HepG2 (cell line): ENCODE results near the gene ANKRD60. TPM values are rescaled to one million over a fixed set of nuclear protein-coding genes. Genes with fewer than 3 reads are reported as not detected.
A peak's percentile ranks its signal among the peaks of the same experiment; 100 is the strongest.

Source experiments
- ARID5B ChIP-seq: IDR thresholded peaks from 2 replicates; pipeline ENCODE4 v1.4.0; 2020; ENCODE audit warnings: mild to moderate bottlenecking, missing genetic modification reagents
- CEBPG ChIP-seq: IDR thresholded peaks from 2 replicates; pipeline ENCODE4 v1.6.1; 2016
- DNMT3B ChIP-seq: conservative IDR thresholded peaks from 2 replicates; pipeline ENCODE4 v1.6.1; 2016; ENCODE audit warnings: missing biosample characterization, control low read depth
- ELF3 ChIP-seq: IDR thresholded peaks from 2 replicates; pipeline ENCODE4 v1.6.1; 2016; ENCODE audit warnings: missing genetic modification reagents, missing compliant biosample characterization
- EP300 ChIP-seq, 3 experiments: sonication (generic) in 1 of 3; formaldehyde crosslinking in 1 of 3; IDR thresholded peaks; 2 replicates each; pipeline versions ENCODE4 v1.5.1 to v1.6.1; 2011 to 2020; ENCODE audit warnings: low read depth in 2 of 3, low read length in 2 of 3, borderline replicate concordance in 1 of 3, improper control_type of control experiment in 1 of 3, mild to moderate bottlenecking in 1 of 3, missing genetic modification reagents in 1 of 3, moderate library complexity in 1 of 3
- FOXO1 ChIP-seq: sonication (generic); formaldehyde crosslinking; IDR thresholded peaks from 2 replicates; pipeline ENCODE4 v1.4.0; 2020; ENCODE audit warnings: missing genetic modification reagents
- MAFK ChIP-seq, 2 experiments: IDR thresholded peaks in 1 of 2; conservative IDR thresholded peaks in 1 of 2; 2 replicates each; pipeline ENCODE4 v1.6.1; 2011; ENCODE audit warnings: improper control_type of control experiment in 2 of 2, low read length in 2 of 2
- MIXL1 ChIP-seq: IDR thresholded peaks from 2 replicates; pipeline ENCODE4 v1.6.1; 2016
- SIN3A ChIP-seq: IDR thresholded peaks from 2 replicates; pipeline ENCODE4 v1.6.1; 2011; ENCODE audit warnings: low read depth, mild to moderate bottlenecking, control low read depth, low read length, borderline replicate concordance
- ZBTB7B ChIP-seq: sonication (generic); formaldehyde crosslinking; IDR thresholded peaks from 2 replicates; pipeline ENCODE4 v1.4.0; 2020; ENCODE audit warnings: missing genetic modification reagents
- ZUFSP ChIP-seq: sonication (generic); formaldehyde crosslinking; IDR thresholded peaks from 2 replicates; pipeline ENCODE4 v1.9.0; 2021; ENCODE audit warnings: missing genetic modification reagents, mild to moderate bottlenecking, borderline replicate concordance
- polyA plus RNA-seq, 8 experiments: library from polyadenylated mRNA; depleted of rRNA in 3 of 8; stranded (reverse) in 7 of 8; unstranded in 1 of 8; fragments of >200 nt; fragmentation: Illumina TruSeq in 4 of 8; extraction: Trizol in 4 of 8; gene quantifications; 2 replicates each; pipeline versions ENCODE4 v1.2.1 to v1.2.3, GENCODE V29; 2011 to 2016; ENCODE audit warnings: low read depth in 4 of 8, missing spikeins in 1 of 8, mixed read lengths in 1 of 8; ENCODE audit not compliant: insufficient read depth in 1 of 8
- total RNA-seq, 5 experiments: library from RNA; depleted of rRNA; stranded (reverse); fragments of >200 nt; fragmentation: Illumina TruSeq; extraction: Trizol; gene quantifications; 2 replicates each; pipeline ENCODE4 v1.2.3, GENCODE V29; 2016; ENCODE audit warnings: low read depth in 1 of 5
- TF ChIP-seq, protein P1 (sequence below): sonication (generic); formaldehyde crosslinking; conservative IDR thresholded peaks from 2 replicates; pipeline ENCODE4 v1.4.0; 2020; ENCODE audit warnings: mild to moderate bottlenecking, missing genetic modification reagents, moderate library complexity
- TF ChIP-seq, protein P2 (sequence below): sonication (generic); formaldehyde crosslinking; IDR thresholded peaks from 2 replicates; pipeline ENCODE4 v1.5.1; 2020; ENCODE audit warnings: mild to moderate bottlenecking, missing genetic modification reagents, borderline replicate concordance

ANKRD60 gene
- total and polyA plus RNA-seq, 2 of the 13 experiments (the other 11 are each of a cell fraction or from before 2014, with no cell fraction given), result not detected

DNA sequence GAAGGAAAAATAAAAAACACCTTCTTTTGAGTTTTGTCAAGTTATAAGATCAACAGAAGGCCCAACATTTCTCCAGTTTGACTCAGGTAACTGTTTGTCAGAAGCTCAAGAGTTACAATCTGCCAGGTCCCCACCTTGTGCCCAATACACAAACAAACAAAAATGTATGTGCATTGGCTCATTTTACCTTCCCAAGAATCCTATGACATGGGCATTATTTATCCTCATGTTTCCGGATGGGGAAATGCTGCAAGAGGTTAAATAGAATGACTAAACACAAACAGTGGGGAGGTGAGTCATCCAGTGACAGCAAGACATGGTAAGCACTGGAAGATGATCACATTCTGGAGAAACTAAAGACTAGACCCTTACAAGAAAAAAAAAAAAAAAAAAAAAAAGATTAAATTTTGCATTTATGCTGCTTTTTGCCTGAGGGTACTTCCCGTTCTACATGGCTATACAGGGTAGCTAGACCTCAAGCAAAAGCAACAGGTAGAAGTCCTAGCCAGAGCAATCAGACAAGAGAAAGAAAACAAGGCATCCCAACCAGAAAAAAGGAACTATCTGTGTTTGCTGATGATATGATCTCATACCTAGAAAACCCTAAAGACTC lies 23.6 kb upstream of the ANKRD60 start (continued):
- TF ChIP-seq ZUFSP (no peak), FOXO1 (peak; percentile 60; the same call in 1 of the 2 replicates), EP300 (IDR thresholded peaks at IDR 0.05; ENCODE audit: low read depth in 2 of 2, low read length in 2 of 2) (peak in 1 of 2 experiments; percentile 87; a peak in 2 of 4 replicates), EP300 (CRISPR knock-in tag; IDR thresholded peaks at IDR 0.05; ENCODE audit: borderline replicate concordance) (peak; percentile 72; the same call in 1 of the 2 replicates), ZBTB7B (CRISPR knock-in tag) (no peak), SIN3A (peak; percentile 35; the same call in 1 of the 2 replicates), ELF3 (peak; percentile 97), DNMT3B (CRISPR knock-in tag) (0 out of 2 replicates have a peak, but pooled peaks have one; percentile 82), MIXL1 (CRISPR knock-in tag) (0 out of 2 replicates have a peak, but pooled peaks have one; percentile 38), CEBPG (CRISPR knock-in tag) (peak; percentile 57; the same call in 1 of the 2 replicates), MAFK (conservative IDR thresholded peaks at IDR 0.05 in 1 of 2, IDR thresholded peaks at IDR 0.05 in 1 of 2; ENCODE audit: low read length in 2 of 2) (peak; percentile 27 to 56; a peak in 3 of 4 replicates), ARID5B (CRISPR knock-in tag) (peak; percentile 91)
- TF ChIP-seq, protein P1, sequence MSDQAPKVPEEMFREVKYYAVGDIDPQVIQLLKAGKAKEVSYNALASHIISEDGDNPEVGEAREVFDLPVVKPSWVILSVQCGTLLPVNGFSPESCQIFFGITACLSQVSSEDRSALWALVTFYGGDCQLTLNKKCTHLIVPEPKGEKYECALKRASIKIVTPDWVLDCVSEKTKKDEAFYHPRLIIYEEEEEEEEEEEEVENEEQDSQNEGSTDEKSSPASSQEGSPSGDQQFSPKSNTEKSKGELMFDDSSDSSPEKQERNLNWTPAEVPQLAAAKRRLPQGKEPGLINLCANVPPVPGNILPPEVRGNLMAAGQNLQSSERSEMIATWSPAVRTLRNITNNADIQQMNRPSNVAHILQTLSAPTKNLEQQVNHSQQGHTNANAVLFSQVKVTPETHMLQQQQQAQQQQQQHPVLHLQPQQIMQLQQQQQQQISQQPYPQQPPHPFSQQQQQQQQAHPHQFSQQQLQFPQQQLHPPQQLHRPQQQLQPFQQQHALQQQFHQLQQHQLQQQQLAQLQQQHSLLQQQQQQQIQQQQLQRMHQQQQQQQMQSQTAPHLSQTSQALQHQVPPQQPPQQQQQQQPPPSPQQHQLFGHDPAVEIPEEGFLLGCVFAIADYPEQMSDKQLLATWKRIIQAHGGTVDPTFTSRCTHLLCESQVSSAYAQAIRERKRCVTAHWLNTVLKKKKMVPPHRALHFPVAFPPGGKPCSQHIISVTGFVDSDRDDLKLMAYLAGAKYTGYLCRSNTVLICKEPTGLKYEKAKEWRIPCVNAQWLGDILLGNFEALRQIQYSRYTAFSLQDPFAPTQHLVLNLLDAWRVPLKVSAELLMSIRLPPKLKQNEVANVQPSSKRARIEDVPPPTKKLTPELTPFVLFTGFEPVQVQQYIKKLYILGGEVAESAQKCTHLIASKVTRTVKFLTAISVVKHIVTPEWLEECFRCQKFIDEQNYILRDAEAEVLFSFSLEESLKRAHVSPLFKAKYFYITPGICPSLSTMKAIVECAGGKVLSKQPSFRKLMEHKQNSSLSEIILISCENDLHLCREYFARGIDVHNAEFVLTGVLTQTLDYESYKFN (CRISPR knock-in tag), result no peak
- TF ChIP-seq, protein P2, sequence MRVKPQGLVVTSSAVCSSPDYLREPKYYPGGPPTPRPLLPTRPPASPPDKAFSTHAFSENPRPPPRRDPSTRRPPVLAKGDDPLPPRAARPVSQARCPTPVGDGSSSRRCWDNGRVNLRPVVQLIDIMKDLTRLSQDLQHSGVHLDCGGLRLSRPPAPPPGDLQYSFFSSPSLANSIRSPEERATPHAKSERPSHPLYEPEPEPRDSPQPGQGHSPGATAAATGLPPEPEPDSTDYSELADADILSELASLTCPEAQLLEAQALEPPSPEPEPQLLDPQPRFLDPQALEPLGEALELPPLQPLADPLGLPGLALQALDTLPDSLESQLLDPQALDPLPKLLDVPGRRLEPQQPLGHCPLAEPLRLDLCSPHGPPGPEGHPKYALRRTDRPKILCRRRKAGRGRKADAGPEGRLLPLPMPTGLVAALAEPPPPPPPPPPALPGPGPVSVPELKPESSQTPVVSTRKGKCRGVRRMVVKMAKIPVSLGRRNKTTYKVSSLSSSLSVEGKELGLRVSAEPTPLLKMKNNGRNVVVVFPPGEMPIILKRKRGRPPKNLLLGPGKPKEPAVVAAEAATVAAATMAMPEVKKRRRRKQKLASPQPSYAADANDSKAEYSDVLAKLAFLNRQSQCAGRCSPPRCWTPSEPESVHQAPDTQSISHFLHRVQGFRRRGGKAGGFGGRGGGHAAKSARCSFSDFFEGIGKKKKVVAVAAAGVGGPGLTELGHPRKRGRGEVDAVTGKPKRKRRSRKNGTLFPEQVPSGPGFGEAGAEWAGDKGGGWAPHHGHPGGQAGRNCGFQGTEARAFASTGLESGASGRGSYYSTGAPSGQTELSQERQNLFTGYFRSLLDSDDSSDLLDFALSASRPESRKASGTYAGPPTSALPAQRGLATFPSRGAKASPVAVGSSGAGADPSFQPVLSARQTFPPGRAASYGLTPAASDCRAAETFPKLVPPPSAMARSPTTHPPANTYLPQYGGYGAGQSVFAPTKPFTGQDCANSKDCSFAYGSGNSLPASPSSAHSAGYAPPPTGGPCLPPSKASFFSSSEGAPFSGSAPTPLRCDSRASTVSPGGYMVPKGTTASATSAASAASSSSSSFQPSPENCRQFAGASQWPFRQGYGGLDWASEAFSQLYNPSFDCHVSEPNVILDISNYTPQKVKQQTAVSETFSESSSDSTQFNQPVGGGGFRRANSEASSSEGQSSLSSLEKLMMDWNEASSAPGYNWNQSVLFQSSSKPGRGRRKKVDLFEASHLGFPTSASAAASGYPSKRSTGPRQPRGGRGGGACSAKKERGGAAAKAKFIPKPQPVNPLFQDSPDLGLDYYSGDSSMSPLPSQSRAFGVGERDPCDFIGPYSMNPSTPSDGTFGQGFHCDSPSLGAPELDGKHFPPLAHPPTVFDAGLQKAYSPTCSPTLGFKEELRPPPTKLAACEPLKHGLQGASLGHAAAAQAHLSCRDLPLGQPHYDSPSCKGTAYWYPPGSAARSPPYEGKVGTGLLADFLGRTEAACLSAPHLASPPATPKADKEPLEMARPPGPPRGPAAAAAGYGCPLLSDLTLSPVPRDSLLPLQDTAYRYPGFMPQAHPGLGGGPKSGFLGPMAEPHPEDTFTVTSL, result peak; percentile 89; the same call in 1 of the 2 replicates
